GM12891 (cell line): Measurements from ENCODE around the gene IL17D.

Experiments
- DNase-seq: peaks from one replicate; pipeline ENCODE4 v3.0.0; 2011; ENCODE audit warnings: low spot score; ENCODE audit not compliant: insufficient read length
- FAIRE-seq: peaks from 2 replicates; lab custom pipeline; 2011; peaks lifted over from hg19 to GRCh38; lab: Jason Lieb, UNC
- PAX5 ChIP-seq: IDR thresholded peaks from 2 replicates; pipeline ENCODE4 v1.6.1; 2011; ENCODE audit warnings: low read length, moderate library complexity, mild to moderate bottlenecking; ENCODE audit not compliant: insufficient read depth, severe bottlenecking
- POLR2A ChIP-seq: IDR thresholded peaks from 2 replicates; pipeline ENCODE4 v1.6.1; 2011; ENCODE audit warnings: low read depth, low read length, control low read depth
- POLR2AphosphoS5 ChIP-seq: IDR thresholded peaks from 2 replicates; pipeline ENCODE4 v1.6.1; 2011; ENCODE audit warnings: low read depth, low read length, control low read depth
- POU2F2 ChIP-seq: IDR thresholded peaks from 2 replicates; pipeline ENCODE4 v1.6.1; 2011; ENCODE audit warnings: low read depth, mild to moderate bottlenecking, control low read depth, low read length, moderate library complexity
- SPI1 ChIP-seq: IDR thresholded peaks from 2 replicates; pipeline ENCODE4 v1.6.1; 2011; ENCODE audit warnings: low read depth, low read length, control low read depth
- TAF1 ChIP-seq: IDR thresholded peaks from 2 replicates; pipeline ENCODE4 v1.6.1; 2011; ENCODE audit warnings: low read depth, low read length, control low read depth

The IL17D gene

DNA sequence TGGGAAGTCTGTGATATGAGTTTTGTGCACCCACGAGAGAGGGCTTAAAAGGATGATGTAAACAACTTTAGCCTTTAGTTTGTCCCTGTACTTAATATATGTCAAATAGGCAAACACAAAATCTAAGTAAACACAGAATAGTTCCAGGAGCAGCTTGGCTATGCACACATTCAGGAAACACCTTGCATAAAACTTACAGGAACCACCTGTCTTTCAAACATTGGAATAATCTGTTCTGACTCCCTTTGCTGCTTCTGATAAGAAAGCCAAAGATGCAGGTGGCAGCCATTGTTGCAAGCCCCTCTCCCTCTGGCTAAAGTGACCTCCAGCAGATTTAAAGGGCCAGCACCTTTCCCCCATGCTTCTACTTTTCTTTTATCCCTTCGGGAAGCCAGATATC, 65.6 kb downstream of the IL17D start:
- FAIRE-seq: peak; percentile 26
- TF ChIP-seq POLR2AphosphoS5 (no peak), POLR2A (no peak), SPI1 (no peak), TAF1 (no peak), PAX5 (no peak), POU2F2 (no peak)
- DNase-seq: no peak

- DNase-seq (no peak), FAIRE-seq (no peak)
- TF ChIP-seq TAF1: no peak
- TF ChIP-seq POU2F2: no peak
- TF ChIP-seq POLR2A: no peak
- TF ChIP-seq SPI1: no peak
- no peak for TF ChIP-seq PAX5
Observed at GRCh38 chr13:20769834-20770233, 66.3 kb downstream of the IL17D start.
